Measurements from ENCODE around the gene NIFK.
"Not testable (repeated sequence)": the region's sequence is repeated elsewhere in the genome, so short reads cannot be mapped to it uniquely, and the experiment has no call there.

NIFK gene

DNA sequence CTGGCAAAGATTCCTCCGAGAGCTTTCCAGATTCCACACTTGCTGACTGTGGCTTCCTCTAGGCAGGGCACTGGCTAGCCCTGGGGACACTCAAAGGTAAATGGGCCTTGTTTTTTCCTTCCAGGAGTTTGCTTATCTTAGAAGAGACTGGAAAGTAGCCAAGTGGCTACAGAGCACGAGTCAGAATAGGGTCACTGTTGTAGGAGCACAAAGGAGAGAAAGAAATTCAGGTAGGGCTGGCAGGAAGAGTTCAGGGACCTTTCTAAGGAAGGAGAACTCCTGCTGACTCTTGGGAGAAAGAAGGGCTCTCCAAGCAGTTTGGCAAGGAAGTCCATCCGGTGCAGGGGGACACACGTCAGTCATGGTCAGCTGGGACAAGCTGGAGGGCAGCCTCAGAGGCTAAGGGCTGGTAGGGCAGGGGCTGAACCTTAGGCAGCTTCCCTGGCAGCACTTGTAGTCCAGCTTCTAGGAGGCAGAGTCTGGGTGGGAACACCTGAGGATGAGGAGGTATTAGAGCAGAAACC is 39.5 kb downstream of the NIFK start:
- no peak overlapping the region for H3K4me3 ChIP-seq (ENCODE audit: low read depth, low read length)

- H3K4me3 ChIP-seq (ENCODE audit: low read depth, low read length): no peak overlapping the region
Measured at GRCh38 chr2:121696410-121696930, 40.2 kb downstream of the NIFK start.

GRCh38 chr2:121695171-121695451 is 41.6 kb downstream of the NIFK start:
- no peak overlapping the region for H3K4me3 ChIP-seq (ENCODE audit: low read depth, low read length)

- no peak overlapping the region for H3K4me3 ChIP-seq (ENCODE audit: low read depth, low read length)
Measured at GRCh38 chr2:121694398-121695170, 42.1 kb downstream of the NIFK start.

- not testable (repeated sequence) for H3K4me3 ChIP-seq (ENCODE audit: low read depth, low read length)
Measured at GRCh38 chr2:121690572-121690971, 46.1 kb downstream of the NIFK start.

GRCh38 chr2:121690095-121690494 is 46.6 kb downstream of the NIFK start:
- no peak overlapping the region for H3K4me3 ChIP-seq (ENCODE audit: low read depth, low read length)

GRCh38 chr2:121689356-121689755 is 47.3 kb downstream of the NIFK start:
- no peak overlapping the region for H3K4me3 ChIP-seq (ENCODE audit: low read depth, low read length)

DNA sequence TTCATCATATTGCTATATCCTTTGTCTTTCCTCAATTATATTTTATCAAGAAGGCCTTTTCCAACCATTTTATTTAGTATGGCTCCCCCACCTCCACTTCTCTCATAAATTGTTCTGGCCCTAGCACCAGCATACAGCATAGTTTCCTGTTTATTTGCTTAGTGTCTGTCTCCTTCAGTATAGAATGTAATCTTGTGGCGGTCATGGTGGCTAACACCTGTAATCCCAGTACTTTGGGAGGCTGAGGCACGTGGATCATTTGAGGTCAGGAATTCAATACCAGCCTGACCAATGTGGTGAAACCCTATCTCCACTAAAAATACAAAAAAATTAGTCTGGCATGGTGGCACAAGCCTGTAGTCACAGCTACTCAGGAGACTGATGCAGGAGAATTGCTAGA is 47.9 kb downstream of the NIFK start:
- H3K4me3 ChIP-seq (ENCODE audit: low read depth, low read length): no peak overlapping the region

DNA sequence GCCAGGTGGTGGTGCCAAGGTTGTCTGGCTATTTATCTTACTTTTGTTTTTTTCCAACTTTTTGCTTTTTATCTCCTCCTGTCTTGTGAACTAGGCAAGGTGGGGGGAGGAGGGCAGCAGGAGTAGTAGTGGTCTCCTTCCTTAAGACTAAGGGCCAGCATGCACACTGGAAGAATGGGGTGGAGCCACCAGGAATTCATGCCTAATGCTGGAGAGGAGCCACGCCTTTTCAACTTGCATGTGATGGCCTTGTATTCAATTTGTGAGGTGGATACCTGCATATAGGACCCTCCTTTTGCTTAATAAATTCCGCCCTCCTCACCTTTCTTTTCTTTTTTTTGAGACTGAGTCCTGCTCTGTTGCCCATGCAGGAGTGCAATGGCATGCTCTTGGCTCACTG is 49.8 kb downstream of the NIFK start:
- no peak overlapping the region for H3K4me3 ChIP-seq (ENCODE audit: low read depth, low read length)

DNA sequence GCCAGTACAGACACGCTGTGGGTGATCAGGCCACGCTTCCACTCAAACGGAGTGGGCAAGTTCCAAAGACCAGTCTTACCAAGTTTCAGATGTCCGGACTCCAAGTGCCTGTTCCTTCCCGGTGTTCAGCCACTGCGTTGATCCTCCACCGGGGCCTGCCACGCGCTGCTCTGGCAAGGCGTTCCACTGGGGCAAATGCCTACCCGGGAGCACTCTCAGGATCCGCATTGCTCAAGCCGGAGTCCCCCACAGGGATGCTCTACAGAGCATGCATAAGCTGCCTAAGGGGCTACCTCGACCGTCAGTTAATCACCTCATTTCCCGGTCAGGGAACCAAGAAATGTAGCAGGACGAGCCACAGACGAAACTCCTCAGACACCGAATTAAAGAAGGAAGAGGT is 50.5 kb downstream of the NIFK start:
- H3K4me3 ChIP-seq (ENCODE audit: low read depth, low read length): no peak overlapping the region

GRCh38 chr2:121682396-121683298 is 54.0 kb downstream of the NIFK start:
- H3K4me3 ChIP-seq (ENCODE audit: low read depth, low read length): peak overlapping the region; percentile 36

- no peak overlapping the region for H3K4me3 ChIP-seq (ENCODE audit: low read depth, low read length)
Measured at GRCh38 chr2:121677855-121678254, 58.8 kb downstream of the NIFK start.
